COR-L47 (cell line): ENCODE measurements around the gene FGF4.

Source experiments
- DNase-seq: peaks from one replicate; lab custom pipeline; 2025; lab: John Stamatoyannopoulos, UW

Gene FGF4

DNA sequence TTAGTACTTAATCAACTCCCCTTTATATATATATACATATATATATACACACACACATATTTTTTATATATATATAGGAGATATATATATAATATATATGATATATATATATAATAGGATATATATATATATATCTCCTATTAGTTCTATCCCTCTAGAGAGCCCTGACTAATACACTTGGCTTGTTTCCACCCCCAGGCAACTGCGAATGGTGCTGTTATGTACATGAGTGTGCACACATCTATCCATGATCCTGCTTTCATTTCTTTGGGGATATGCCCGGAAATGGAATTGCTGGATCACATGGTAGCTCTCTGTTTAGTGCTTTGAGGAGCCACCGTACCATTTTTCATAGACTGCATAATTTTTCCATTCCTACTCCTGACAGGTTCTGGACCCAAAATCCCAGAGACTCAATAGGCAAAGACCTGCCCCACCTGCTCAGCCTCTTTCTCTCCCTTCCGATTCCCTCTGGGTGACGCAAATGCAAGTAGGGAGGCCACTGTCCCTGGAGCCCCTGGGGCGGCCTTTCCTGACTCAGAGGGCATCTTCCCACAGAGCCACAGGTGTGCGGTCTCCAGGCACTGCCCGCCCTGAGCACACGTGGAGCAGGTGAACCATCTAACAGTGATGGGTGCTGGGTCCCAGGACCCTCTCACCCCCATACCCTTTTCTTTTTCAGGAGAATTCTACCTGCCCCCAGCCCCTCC, 32.1 kb upstream of the FGF4 start:
- DNase-seq, result no peak

DNA sequence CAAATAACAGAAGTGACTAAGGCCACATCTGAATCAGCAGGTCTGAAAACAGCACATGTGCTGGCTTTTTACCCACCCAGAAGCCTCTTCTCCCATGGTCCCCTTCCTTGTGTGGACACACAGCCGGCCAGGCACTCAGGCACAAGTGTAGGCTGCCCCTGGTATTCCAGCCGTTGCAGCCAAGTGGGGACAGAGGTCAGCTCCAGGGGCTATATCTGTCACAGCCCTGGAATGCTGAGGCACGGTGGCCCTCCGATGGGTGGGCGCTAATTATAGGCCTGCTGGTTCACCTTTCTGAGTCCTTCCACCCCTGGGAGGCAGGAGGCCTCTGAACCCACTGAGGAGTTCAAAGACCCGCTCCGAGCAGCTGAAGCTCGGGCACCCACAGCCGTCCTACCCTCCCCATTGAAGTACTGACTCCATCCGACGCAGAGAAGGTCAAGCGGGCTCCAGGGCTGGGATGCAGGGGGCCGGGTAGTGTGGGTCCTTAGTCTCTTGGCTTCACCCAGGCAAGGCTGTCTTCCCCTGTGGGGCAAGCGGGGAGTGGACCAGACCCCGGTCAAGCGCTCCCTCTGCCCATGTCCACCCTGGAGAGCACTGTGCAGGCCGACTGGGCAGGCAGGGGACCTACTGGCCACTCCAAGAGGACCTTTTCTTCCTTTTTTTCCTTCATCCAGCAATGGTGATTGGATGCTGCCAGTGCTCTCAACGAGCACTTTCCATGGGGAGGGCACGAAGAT, 29.8 kb upstream of the FGF4 start:
- DNase-seq, result no peak

DNA sequence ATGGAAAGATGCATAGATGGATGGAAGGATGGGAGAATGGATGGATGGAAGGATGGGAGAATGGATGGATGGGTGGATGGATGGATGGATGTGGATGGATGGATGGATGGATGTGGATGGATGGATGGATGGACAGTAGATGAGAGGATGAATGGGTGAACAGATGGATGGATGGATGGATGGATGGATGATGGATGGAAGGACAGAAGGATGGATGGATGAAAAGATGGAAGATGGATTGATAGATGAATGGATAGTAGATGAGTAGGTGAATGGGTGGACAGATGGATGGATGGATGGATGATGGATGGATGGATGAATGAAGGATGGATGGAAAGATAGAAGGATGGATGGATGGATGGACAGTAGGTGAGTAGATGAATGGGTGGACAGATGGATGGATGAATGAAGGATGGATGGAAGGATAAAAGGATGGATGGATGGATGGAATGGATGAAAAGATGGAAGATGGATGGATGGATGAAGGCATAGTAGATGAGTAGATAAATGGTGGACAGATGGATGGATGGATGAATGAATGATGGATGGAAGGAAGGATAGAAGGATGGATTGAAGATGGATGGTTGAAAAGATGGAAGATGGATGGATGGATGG, 28.6 kb upstream of the FGF4 start:
- no peak for DNase-seq

DNA sequence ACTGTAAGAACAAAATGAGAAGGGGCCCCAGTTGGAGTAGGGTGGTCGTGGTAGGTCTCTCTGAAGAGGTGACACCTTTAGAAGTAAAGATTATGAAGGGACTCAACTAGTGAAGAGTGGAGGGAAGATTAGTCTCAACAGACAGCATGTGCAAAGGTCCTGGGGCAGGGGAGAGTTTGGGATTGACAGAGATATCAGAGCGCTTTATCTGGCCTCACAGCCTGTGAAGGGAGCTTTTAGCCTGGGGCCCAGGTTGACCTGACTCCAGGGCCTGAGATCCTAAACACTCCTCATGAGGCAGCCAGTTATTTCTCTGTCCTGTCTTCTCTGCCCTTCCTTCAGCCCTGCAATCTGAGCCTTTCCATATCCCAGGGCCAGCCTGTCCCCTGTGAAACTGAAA, 27.9 kb upstream of the FGF4 start:
- no peak for DNase-seq

DNA sequence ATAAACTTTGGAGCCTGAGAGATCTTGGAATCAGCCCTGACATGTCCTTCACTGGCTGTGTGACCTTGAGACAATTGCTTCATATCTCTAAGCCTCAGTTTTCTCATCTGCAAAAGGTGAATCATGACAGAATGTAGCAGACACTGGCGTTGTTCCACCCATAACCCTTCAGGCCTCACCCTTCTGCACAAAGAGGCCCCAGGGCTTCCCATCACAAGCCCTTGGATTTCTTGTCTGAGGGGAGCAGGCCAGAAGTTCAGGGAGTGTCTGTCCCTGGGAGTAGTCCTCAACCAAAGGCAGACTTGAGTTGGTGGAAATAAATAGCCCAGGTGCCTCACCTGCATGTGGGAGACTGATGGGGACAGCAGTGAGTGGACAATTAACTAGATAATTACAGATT, 27.4 kb upstream of the FGF4 start:
- no peak for DNase-seq

DNA sequence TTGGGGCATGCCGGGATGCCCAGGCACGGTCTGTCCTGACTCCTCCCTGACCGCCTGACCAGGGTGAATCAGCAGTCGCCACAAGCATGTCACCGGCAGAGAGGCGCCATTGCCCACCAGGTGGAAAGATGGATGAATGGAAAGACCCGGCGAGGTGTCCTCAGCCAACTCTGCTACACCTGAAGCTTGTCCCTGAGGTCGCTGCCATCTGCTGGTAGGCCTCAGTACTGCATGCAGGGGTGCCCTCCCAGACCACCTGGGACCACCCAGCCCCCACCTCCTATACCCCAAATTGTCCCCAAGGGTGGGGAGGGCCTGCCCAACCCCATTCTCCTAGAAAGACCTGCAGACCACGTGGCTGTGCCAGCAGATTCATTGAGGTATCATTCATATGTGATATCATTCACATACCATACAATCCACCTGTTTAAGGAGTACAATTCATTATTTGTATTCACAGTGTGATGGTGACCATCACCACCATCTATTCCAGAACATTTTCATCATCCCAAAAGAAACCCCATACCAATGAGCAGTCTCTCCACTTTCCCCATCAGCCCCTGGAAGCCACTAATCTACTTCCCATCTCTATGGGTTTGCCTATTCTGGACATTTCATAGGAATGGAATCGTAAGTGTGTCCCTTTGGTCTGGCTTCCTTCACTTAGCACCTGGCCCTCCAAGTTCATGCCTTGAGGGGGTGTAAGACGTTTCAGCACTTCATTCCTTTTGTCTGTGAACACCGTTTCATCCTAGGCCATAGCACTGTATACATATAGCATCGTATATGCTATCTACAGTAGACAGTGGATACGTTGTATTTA, 26.6 kb upstream of the FGF4 start:
- DNase-seq, result peak; percentile 19

DNA sequence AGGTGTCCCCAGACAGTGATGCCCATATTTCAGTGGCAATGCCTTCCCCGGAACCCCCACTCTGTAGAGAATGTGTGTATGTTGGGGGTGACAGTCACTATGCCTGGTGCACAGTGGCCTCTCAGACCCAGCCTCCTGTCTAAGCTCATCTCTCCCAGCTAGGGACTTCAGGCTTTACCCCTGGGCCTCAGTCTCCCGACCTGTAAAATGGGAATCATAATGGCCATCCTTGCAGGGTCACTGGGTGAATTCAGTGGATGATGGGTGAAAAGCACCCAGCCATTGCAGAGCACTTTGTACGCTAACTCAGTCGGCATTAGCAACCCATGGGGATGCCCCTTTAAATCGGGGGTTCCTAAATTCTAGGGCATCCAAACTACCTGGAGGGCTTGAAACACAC, 25.1 kb upstream of the FGF4 start:
- no peak for DNase-seq

DNA sequence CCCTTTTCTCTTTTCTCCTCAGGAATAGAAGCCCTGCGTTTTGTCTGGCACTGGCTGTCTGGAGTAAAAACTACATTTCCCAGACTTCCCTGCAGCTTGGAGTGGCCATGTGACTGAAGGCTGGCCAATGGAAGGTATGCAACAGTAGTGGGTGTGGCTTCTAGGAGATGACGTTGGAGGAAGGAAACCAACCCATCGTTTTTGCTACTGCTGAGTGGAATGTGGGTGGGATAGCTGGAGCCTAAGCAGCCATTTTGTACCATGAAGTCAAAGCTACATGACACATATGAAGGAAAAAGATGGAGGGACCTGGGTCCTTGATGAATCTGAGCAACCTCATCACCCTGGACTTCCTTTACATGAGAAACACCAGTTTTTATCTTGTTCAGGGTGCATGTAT, 24.4 kb upstream of the FGF4 start:
- no peak for DNase-seq

DNA sequence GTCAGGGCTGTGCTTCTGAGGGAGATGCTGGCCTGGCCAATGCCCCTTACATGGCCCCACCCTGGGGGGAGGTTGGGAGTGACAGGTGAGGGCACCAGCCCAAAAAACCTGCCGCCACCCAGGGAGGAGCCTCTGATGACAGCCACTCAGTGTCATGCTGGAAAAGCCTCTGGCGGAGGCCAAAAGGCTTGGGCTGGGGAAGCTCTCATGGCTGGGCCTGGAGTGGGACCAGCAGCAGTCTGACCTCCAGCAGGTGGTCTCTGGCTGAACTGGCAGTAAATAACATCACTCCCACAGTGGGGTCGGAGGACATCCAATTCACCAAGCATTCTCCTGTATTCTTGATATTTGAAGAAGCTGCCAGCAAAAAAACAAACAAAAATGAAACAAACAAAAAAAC, 24.0 kb upstream of the FGF4 start:
- no peak for DNase-seq

DNA sequence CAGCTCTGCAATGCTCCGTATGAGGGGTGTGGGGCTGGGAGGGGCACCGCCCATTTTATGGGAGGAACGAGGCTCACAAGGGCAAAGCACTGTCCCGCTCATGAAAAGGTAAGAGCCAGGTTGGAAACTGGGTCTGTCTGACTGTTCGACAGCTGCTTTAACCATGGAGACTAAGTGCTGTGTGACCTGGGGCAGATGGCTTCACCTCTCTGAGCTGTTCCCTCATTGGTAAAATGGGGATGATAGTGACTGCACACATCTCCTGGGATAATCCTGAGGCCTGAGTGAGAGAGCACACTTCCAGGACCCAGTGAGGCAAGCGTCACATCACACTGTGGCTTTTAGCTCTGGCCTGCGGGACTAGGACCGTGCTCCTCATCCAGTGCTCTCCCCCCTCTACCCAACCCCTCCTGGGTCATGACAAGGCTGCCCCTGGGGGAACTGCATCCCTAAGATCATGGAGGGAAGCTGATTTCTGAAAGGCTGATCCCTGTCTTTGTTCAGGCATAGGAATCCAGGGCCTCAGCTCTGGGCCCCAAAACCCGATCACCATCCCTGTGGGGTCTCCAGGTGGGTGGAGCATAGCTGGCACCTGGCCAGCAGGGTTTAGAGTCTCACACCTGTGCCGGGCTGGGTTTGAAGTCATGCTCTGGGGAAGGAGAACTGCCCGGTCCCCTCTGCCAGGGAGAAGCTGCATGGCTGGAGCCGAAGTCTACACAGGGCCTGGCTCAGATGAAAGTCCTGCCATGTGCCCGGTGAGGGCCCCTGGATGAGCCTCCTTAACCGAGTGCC, 22.8 kb upstream of the FGF4 start:
- no peak for DNase-seq

DNA sequence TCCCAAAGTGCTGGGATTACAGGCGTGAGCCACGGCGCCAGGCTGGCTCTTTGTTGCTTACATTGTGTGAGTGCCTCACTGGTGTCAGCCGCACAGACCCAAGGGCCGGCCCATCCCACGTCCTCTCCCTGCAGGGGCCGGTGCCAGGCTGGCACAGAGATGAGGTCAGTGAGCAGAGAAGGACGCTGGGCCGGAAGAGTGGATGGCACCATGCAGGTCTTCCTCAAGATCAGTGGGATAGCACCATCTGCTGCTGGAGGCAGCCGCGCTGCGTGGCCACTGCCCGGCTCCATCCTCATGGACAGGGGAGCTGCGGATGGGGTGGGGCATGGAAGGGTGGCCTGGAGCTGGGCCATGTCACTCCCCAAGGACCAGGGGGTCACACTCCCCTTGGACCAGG, 22.0 kb upstream of the FGF4 start:
- DNase-seq, result no peak

DNA sequence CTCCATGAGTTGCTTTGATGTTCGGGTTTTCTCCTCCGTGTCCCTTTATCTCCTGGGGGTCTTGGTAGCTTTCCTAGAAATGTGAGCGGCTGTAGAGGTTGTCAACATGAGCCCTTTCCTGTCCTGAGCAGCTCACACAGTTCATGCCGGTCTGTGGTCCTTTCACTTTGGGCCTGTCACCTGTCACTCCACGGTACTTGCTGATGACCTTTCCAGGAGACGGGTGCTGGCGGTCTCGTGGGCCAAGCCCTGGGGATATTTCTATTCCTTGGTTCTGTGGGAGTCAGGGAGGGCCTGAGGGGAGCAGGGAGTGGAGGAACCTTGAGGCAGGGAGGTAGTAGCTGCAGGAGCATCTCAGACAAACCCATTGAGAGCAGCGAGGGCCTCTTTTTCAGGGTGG, 20.9 kb upstream of the FGF4 start:
- DNase-seq, result no peak

DNA sequence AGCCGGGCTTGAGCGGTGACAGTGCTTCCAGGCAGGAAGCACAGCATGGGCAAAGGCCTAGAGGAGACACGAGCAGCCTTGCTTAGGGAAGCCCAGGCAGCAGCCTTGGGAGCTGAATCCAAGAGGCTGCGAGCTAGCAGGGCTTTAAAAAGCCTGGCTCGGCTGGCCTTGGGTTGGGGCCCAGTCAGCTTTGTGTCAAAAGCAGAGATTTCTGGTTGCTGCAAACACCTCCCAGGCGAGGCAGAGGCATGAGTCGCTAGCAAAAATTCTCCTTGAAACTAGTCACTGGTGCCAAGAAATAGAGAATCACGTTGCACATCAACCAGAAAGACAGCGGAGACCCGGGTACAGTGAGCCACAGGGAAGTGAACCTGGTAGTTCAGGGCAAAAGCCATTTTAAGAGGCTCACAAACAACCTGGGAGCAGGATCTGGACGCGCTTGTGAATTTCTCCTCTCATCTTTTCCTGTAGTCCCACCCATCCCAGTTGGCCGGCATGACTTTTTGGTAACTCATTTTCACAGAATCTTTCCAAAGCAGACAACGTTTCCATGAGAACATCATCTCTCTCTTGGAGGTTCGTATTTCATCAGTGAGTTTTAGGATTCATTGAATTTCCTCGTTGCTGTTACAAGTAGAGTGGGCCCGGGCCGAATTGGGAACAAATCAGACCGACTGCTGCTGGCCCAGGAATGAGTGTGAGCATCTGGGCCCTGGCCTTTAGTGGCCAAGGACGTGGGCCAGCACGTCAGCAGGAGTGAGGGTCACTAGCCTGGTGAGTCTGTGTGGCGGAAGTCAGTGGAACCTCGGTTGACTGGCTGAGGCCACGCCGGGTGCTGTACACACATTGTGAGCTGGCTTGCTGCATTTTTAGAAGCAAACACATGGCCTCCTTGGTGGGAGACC, 16.4 kb upstream of the FGF4 start:
- DNase-seq, result no peak

DNA sequence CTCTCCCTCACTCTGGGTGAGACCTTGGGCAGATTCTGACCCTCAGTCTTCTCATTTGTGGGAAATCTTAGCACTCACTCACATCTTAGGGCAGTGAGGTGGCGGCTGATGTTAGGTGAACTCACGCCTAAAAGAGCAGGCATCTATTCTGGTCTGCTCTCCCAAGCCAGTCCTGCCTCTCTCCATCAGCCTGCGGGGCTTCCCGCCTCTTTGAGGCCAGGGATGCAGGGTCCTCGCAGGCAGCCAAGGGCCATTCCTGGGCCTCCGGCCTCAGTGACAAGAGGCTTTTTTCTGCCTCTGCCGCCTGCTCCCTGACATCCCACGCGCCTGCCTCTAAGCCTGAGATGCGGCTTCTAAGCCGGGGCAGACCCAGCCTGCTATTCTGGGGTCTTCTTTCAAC, 13.8 kb upstream of the FGF4 start:
- no peak for DNase-seq

DNA sequence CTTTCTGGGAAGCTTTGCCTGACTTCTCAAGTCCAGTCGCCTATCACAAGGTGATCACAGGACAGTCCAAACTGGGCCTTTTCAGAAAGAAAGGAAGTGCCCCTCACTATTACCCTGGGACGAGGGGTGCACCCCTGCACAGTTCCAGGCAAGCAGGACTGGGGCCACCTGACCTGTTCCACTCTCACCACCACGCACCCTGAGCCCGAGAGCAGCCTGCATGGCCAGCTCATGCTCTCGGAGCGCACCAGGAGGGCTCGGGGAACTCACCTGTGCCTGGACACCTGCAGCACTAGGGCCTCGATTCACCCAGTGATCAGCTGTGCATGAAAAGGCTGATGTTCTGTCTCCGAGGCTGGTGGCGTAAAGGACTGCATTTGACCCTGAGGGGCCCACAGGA, 12.8 kb upstream of the FGF4 start:
- DNase-seq, result no peak

DNA sequence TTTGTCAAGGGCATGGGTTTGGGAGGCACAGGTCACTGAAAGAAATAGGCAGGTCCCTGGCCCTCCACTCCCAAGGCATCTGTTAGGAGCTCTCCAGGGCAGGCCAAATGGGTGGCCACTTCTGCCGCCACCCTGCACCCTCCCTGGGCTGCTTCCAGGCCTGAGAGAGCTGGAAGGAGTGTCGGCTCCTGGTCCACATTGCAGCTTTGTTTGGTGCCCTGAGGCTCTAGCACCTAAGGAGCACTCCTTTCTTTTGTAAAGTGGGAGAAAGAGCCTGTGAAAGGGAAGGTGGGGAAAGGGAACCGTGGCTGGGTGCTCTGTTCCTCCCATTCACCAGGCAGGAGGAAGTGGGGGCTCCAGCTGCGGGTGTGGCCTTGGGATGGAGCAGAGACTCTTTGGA, 12.3 kb upstream of the FGF4 start:
- DNase-seq, result no peak

DNA sequence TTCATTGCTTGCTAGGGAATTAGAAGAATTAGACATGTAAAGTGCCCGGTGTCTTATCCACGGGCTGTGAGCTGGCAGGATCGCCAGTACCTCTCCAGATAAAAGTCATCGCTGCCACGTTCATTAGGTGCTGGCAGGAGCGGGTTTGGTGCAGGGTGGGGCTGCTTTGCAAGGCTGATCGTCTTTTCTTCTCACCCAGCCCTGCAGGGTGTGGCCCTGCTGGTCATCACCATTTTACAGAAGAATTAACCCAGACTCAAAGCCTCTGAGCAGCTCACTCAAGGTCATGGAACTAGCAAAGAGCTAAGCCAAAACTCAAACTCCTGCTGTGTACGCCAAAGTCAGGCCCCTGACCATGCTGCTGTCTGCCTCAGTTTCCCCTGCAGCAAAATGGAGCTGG, 6.1 kb upstream of the FGF4 start:
- no peak for DNase-seq

DNA sequence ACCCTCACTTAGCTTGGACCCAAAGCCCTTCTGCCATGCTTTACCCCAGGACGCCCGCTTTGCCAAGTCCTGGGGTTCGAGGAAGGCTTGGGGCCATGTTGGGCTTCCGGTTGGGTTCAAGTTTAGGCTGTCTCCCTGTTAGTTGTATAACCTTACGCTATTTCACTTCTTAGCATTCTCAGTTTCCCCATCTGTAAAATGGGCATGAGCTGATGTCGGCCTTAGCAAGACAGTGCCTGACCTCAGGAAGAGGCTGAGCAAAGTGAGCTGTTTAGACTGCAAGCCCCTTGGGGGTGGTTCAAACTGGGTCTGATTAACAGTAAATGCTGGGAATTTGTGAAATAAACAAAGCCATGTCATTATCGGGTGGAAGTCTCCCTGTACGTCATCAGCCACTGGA, 3.2 kb upstream of the FGF4 start:
- DNase-seq, result no peak

DNA sequence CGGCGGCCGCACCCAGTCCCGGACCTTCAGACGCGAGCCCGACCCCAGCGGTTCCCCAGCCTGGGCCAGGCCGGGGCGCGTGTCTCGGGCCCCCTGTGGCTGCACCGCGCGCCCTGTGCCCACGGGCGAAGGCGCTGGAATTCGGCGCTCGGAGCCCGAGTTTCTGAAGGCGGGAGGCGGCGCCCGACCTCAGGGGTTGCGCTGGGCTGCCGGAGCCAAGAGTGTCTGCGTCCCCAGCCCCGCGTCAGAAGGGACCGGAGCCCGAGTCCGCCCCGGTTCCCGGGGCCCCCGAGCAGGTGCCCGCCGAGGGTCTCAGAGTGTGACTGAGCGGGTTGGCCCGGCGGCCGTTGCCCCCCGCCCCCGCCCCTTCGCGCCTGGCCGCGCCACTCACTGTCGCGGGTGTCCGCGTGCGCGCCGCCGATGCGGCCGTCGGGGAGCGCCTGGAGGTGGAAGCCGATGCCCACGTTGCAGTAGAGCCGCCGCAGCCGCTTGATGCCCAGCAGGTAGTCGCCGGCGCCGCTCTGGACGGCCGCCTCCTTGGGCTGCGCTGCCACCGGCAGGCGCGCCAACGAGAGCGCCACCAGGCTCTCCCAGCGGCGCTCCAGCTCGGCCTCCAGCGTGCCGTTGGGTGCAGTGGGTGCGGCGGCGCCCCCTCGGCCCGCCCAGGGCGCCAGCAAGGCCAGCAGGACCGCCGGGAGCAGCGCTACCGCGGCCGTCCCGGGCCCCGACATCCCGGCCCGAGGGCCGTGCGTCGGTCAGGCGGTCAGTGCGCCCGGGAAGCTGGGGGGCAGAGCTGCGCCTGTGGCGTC, 583 bp downstream of the FGF4 start:
- DNase-seq, result no peak
